HEK293T (cell line): ENCODE results near the gene DNAI1.

Source experiments
- CTCF ChIA-PET: fragments of 350-600 bp; formaldehyde crosslinking; extraction: SDS; loops from one replicate; lab custom pipeline; 2021; ENCODE audit warnings: antibody characterized with exemption, inconsistent platforms; lab: Yijun Ruan, JAX
- POLR2A ChIA-PET: fragments of 350-600 bp; formaldehyde crosslinking; extraction: SDS; loops from one replicate; lab custom pipeline; 2020; ENCODE audit warnings: antibody characterized with exemption, inconsistent platforms; lab: Yijun Ruan, JAX
- DNase-seq: peaks from one replicate; pipeline ENCODE4 v3.0.0; 2012; ENCODE audit warnings: mixed read lengths; ENCODE audit errors: extremely low spot score
- ARNT ChIP-seq: fragments of 450-650 bp; IDR thresholded peaks from 2 replicates; pipeline ENCODE4 v1.6.1; 2017; ENCODE audit warnings: mild to moderate bottlenecking
- BHLHE40 ChIP-seq: fragments of 450-650 bp; IDR thresholded peaks from 2 replicates; pipeline ENCODE4 v1.6.1; 2016; ENCODE audit warnings: mild to moderate bottlenecking, moderate library complexity, borderline replicate concordance
- CTBP1 ChIP-seq: fragments of 450-650 bp; IDR thresholded peaks from 2 replicates; pipeline ENCODE4 v1.6.1; 2016; ENCODE audit warnings: borderline replicate concordance
- ELF4 ChIP-seq: fragments of 450-650 bp; IDR thresholded peaks from 2 replicates; pipeline ENCODE4 v1.6.1; 2017; ENCODE audit warnings: antibody characterized with exemption
- FOXA1 ChIP-seq: fragments of 450-650 bp; IDR thresholded peaks from 2 replicates; pipeline ENCODE4 v1.6.1; 2016; ENCODE audit warnings: mild to moderate bottlenecking
- FOXK2 ChIP-seq: fragments of 450-650 bp; IDR thresholded peaks from 2 replicates; pipeline ENCODE4 v1.6.1; 2016; ENCODE audit warnings: mild to moderate bottlenecking
- FOXM1 ChIP-seq: fragments of 450-650 bp; IDR thresholded peaks from 2 replicates; pipeline ENCODE4 v1.6.1; 2017; ENCODE audit warnings: mild to moderate bottlenecking, borderline replicate concordance
- HDGF ChIP-seq: fragments of 450-650 bp; IDR thresholded peaks from 2 replicates; pipeline ENCODE4 v1.6.1; 2017; ENCODE audit warnings: antibody characterized with exemption, borderline replicate concordance
- L3MBTL2 ChIP-seq: fragments of 450-650 bp; conservative IDR thresholded peaks from 2 replicates; pipeline ENCODE4 v1.6.1; 2016; ENCODE audit warnings: mild to moderate bottlenecking
- LEF1 ChIP-seq: fragments of 450-650 bp; IDR thresholded peaks from 2 replicates; pipeline ENCODE4 v1.6.1; 2017; ENCODE audit warnings: mild to moderate bottlenecking, borderline replicate concordance
- NFRKB ChIP-seq: fragments of 450-650 bp; IDR thresholded peaks from 2 replicates; pipeline ENCODE4 v1.6.1; 2016; ENCODE audit warnings: mild to moderate bottlenecking, moderate library complexity
- PKNOX1 ChIP-seq: fragments of 450-650 bp; IDR thresholded peaks from 2 replicates; pipeline ENCODE4 v1.6.1; 2016
- SP1 ChIP-seq: fragments of 450-650 bp; IDR thresholded peaks from 2 replicates; pipeline ENCODE4 v1.6.1; 2017
- SUZ12 ChIP-seq: fragments of 450-650 bp; IDR thresholded peaks from 2 replicates; pipeline ENCODE4 v1.6.1; 2016; ENCODE audit warnings: mild to moderate bottlenecking
- TARDBP ChIP-seq: fragments of 450-650 bp; IDR thresholded peaks from 2 replicates; pipeline ENCODE4 v1.6.1; 2016
- ZNF384 ChIP-seq: fragments of 450-650 bp; IDR thresholded peaks from 2 replicates; pipeline ENCODE4 v1.6.1; 2016

Gene DNAI1

GRCh38 chr9:34556949-34557348, 98.3 kb downstream of the DNAI1 start:
- TF ChIP-seq CTBP1 (no peak), PKNOX1 (no peak), ELF4 (no peak), BHLHE40 (no peak), FOXA1 (no peak), HDGF (no peak), L3MBTL2 (no peak), NFRKB (no peak), ZNF384 (no peak), TARDBP (no peak), SP1 (no peak), FOXK2 (no peak), LEF1 (no peak), FOXM1 (no peak), ARNT (no peak), SUZ12 (no peak)
- DNase-seq: no peak
- ChIA-PET CTCF (no interaction called here), POLR2A (no interaction called here)

GRCh38 chr9:34557426-34558321, 99.1 kb downstream of the DNAI1 start:
- DNase-seq: no peak
- TF ChIP-seq FOXK2 (no peak), SUZ12 (no peak), LEF1 (no peak), NFRKB (no peak), ELF4 (no peak), CTBP1 (no peak)
- CTCF ChIA-PET: no interaction called here
- POLR2A ChIA-PET: no interaction called here

- TF ChIP-seq FOXK2: no peak
- TF ChIP-seq ZNF384: no peak
- TF ChIP-seq LEF1: no peak
- no peak for TF ChIP-seq FOXM1
- DNase-seq: no peak
- POLR2A ChIA-PET: no interaction called here
- CTCF ChIA-PET: no interaction called here
Observed at GRCh38 chr9:34558364-34558763, 99.8 kb downstream of the DNAI1 start.

- TF ChIP-seq ARNT (no peak), LEF1 (no peak), ELF4 (no peak), BHLHE40 (no peak)
- ChIA-PET CTCF (no interaction called here), POLR2A (no interaction called here)
- no peak for DNase-seq
Observed at GRCh38 chr9:34558919-34559623, 100.5 kb downstream of the DNAI1 start.

GRCh38 chr9:34559624-34560455, 101.2 kb downstream of the DNAI1 start:
- CTCF ChIA-PET: no interaction called here
- TF ChIP-seq HDGF (no peak), BHLHE40 (no peak), PKNOX1 (no peak), ZNF384 (no peak), FOXM1 (no peak), TARDBP (no peak), ARNT (no peak), SP1 (no peak), SUZ12 (no peak), FOXK2 (no peak), NFRKB (no peak), FOXA1 (no peak), CTBP1 (no peak), L3MBTL2 (no peak), ELF4 (no peak)
- POLR2A ChIA-PET: no interaction called here
- no peak for DNase-seq

- POLR2A ChIA-PET: no interaction called here
- no peak for DNase-seq
- no peak for TF ChIP-seq HDGF
- no peak for TF ChIP-seq BHLHE40
- no peak for TF ChIP-seq CTBP1
- TF ChIP-seq ZNF384: no peak
- TF ChIP-seq L3MBTL2: no peak
- TF ChIP-seq FOXM1: no peak
- TF ChIP-seq FOXK2: no peak
- no peak for TF ChIP-seq SUZ12
- TF ChIP-seq SP1: no peak
- no peak for TF ChIP-seq TARDBP
- no peak for TF ChIP-seq LEF1
- no peak for TF ChIP-seq ARNT
- no peak for TF ChIP-seq ELF4
- no peak for TF ChIP-seq NFRKB
- TF ChIP-seq PKNOX1: no peak
- no peak for TF ChIP-seq FOXA1
- CTCF ChIA-PET: no interaction called here
Observed at GRCh38 chr9:34560599-34561214, 102.1 kb downstream of the DNAI1 start.
